Common myeloid progenitor, CD34-positive (primary cell): ENCODE measurements around the gene FKBP1A.

Experiments
- CTCF ChIA-PET: fragments of 350-600 bp; sonication (Branson Sonifier 250); formaldehyde crosslinking; loops from one replicate; lab custom pipeline; 2021; ENCODE audit warnings: antibody characterized with exemption; lab: Charles Lee
- POLR2A ChIA-PET: fragments of 350-600 bp; sonication (Branson Sonifier 250); formaldehyde crosslinking; loops from one replicate; lab custom pipeline; 2021; ENCODE audit warnings: antibody characterized with exemption; lab: Charles Lee
- DNase-seq, 3 donors: peaks; one replicate each; pipeline versions ENCODE4 v3.0.0 to v3.0.0-alpha.2; 2013
- H3K27ac ChIP-seq, 2 experiments: 1 replicate in 1 of 2; 2 replicates in 1 of 2; pipeline ENCODE4 v1.7.0; 2013; ENCODE audit warnings: inconsistent platforms in 2 of 2, low read length in 2 of 2, mild to moderate bottlenecking in 2 of 2, low read depth in 1 of 2, moderate library complexity in 1 of 2; ENCODE audit not compliant: severe bottlenecking in 2 of 2, insufficient read depth in 1 of 2, poor library complexity in 1 of 2
- H3K27me3 ChIP-seq, 5 experiments: replicated peaks in 2 of 5; 1 replicate in 3 of 5; 2 replicates in 2 of 5; pipeline versions ENCODE4 v1.6.1 to v1.7.0; 2013; ENCODE audit warnings: low read length in 4 of 5, mild to moderate bottlenecking in 2 of 5, moderate library complexity in 2 of 5, inconsistent platforms in 1 of 5; ENCODE audit not compliant: insufficient read depth in 5 of 5, control insufficient read depth in 4 of 5
- H3K36me3 ChIP-seq, 4 experiments: 1 replicate in 2 of 4; 2 replicates in 2 of 4; pipeline versions ENCODE4 v1.6.1 to v1.7.0; 2013; ENCODE audit warnings: low read length in 3 of 4, control low read depth in 1 of 4, mild to moderate bottlenecking in 1 of 4; ENCODE audit not compliant: control insufficient read depth in 4 of 4, insufficient read depth in 4 of 4
- H3K4me1 ChIP-seq, 4 experiments: 1 replicate in 3 of 4; 2 replicates in 1 of 4; pipeline versions ENCODE4 v1.6.1 to v1.7.1; 2013; ENCODE audit warnings: low read length in 3 of 4, mild to moderate bottlenecking in 3 of 4, control low read depth in 1 of 4, inconsistent platforms in 1 of 4, moderate library complexity in 1 of 4; ENCODE audit not compliant: control insufficient read depth in 4 of 4, insufficient read depth in 4 of 4; ENCODE audit errors: control extremely low read depth in 1 of 4
- H3K4me3 ChIP-seq, 7 experiments: 1 replicate in 4 of 7; 2 replicates in 3 of 7; pipeline versions ENCODE4 v1.5.1 to v1.7.0; 2013; ENCODE audit warnings: mild to moderate bottlenecking in 7 of 7, low read length in 6 of 7, moderate library complexity in 6 of 7, inconsistent platforms in 2 of 7, low read depth in 2 of 7, control low read depth in 1 of 7; ENCODE audit not compliant: insufficient read depth in 4 of 7, control insufficient read depth in 1 of 7; ENCODE audit errors: extremely low read depth in 1 of 7
- H3K9me3 ChIP-seq, 5 experiments: 1 replicate in 4 of 5; 2 replicates in 1 of 5; pipeline versions ENCODE4 v1.6.1 to v1.7.1; 2013; ENCODE audit warnings: low read length in 4 of 5, mild to moderate bottlenecking in 2 of 5, inconsistent platforms in 1 of 5, low read depth in 1 of 5, moderate library complexity in 1 of 5; ENCODE audit not compliant: control insufficient read depth in 4 of 5, insufficient read depth in 2 of 5; ENCODE audit errors: control extremely low read depth in 1 of 5
- WGBS: methylation state at CpG from one replicate; pipeline ENCODE4 v1.1.5; 2013; ENCODE audit not compliant: insufficient coverage; 5-methylcytosine and 5-hydroxymethylcytosine counted together

Gene FKBP1A

GRCh38 chr20:1391640-1392442 is 1.0 kb downstream of the FKBP1A start:
- ChIA-PET POLR2A (interaction anchor here (1.5 to 2.1 kb wide), 4 partner anchors 9 to 76 kb away, joined by 4 to 11 read pairs (median 8); no protein-coding TSS in a partner anchor), CTCF (interaction anchor here (0.7 to 4.4 kb wide), 11 partner anchors 10 to 75 kb away, joined by 3 to 38 read pairs (median 4); no protein-coding TSS in a partner anchor)
- peak overlapping the region; percentile 53 to 93 (median 84) for H3K4me3 ChIP-seq
- H3K36me3 ChIP-seq = peaks cover 0 to 17% (median 0%) of the 10 kb centered on the region in 4 experiments
- peaks cover 0 to 3% (median 0%) of the 10 kb centered on the region in 5 experiments for H3K9me3 ChIP-seq
- no peaks in the 10 kb centered on the region for H3K27me3 ChIP-seq
- H3K27ac ChIP-seq = peak overlapping the region; percentile 27 to 80
- WGBS = 1% methylated on average over 11 of the region's 16 CpGs
- H3K4me1 ChIP-seq = peaks cover 29 to 84% (median 75%) of the 10 kb centered on the region in 4 experiments
- DNase-seq = peak in 1 of 3 donors; percentile 43

- POLR2A ChIA-PET = interaction anchor here (1.5 to 2.1 kb wide), 4 partner anchors 8 to 77 kb away, joined by 4 to 11 read pairs (median 8); no protein-coding TSS in a partner anchor
- CTCF ChIA-PET = interaction anchor here (0.7 to 4.4 kb wide), 15 partner anchors 9 to 113 kb away, joined by 3 to 38 read pairs (median 3); no protein-coding TSS in a partner anchor
- Histone ChIP-seq H3K27me3 (no peaks in the 10 kb centered on the region), H3K27ac (peak overlapping the region; percentile 10 to 80), H3K9me3 (no peaks in the 10 kb centered on the region), H3K4me3 (peak overlapping the region in 6 of 7 experiments; percentile 77 to 93 (median 86)), H3K36me3 (peaks cover 0 to 25% (median 1%) of the 10 kb centered on the region in 4 experiments), H3K4me1 (peaks cover 29 to 77% (median 68%) of the 10 kb centered on the region in 4 experiments)
- no peak for DNase-seq
- 64% methylated on average over 16 of the region's 16 CpGs for WGBS
Observed at GRCh38 chr20:1390581-1391403, 2.1 kb downstream of the FKBP1A start.

GRCh38 chr20:1389703-1390580 is 2.9 kb downstream of the FKBP1A start:
- CTCF ChIA-PET = interaction anchor here (0.9 to 4.4 kb wide), 10 partner anchors 8 to 77 kb away, joined by 3 to 38 read pairs (median 4); no protein-coding TSS in a partner anchor
- 70% methylated on average over 3 of the region's 6 CpGs for WGBS
- no peak for DNase-seq
- POLR2A ChIA-PET = interaction anchor here (1.3 kb wide), 1 partner anchor 28 kb away, joined by 3 read pairs; no protein-coding TSS in a partner anchor
- H3K4me3 ChIP-seq = peak overlapping the region in 2 of 7 experiments; percentile 89 to 93
- H3K27ac ChIP-seq = peak overlapping the region in 1 of 2 experiments; percentile 39
- no peaks in the 10 kb centered on the region for H3K27me3 ChIP-seq
- peaks cover 0 to 32% (median 3%) of the 10 kb centered on the region in 4 experiments for H3K36me3 ChIP-seq
- no peaks in the 10 kb centered on the region for H3K9me3 ChIP-seq
- H3K4me1 ChIP-seq = peaks cover 26 to 69% (median 61%) of the 10 kb centered on the region in 4 experiments

- 15% methylated on average over 8 of the region's 10 CpGs for WGBS
- POLR2A ChIA-PET = interaction anchor here (1.3 kb wide), 1 partner anchor 29 kb away, joined by 3 read pairs; no protein-coding TSS in a partner anchor
- peak in 2 of 3 donors; percentile 61 to 69 for DNase-seq
- no peaks in the 10 kb centered on the region for H3K9me3 ChIP-seq
- H3K36me3 ChIP-seq = peaks cover 0 to 37% (median 3%) of the 10 kb centered on the region in 4 experiments
- H3K4me3 ChIP-seq = peak overlapping the region in 5 of 7 experiments; percentile 13 to 49 (median 36)
- peaks cover 21 to 59% (median 52%) of the 10 kb centered on the region in 4 experiments for H3K4me1 ChIP-seq
- no peaks in the 10 kb centered on the region for H3K27me3 ChIP-seq
- H3K27ac ChIP-seq = peak overlapping the region; percentile 27 to 46
- CTCF ChIA-PET = interaction anchor here (0.8 to 4.4 kb wide), 7 partner anchors 9 to 76 kb away, joined by 3 to 38 read pairs (median 4); no protein-coding TSS in a partner anchor
Observed at GRCh38 chr20:1388741-1389483, 3.9 kb downstream of the FKBP1A start.

GRCh38 chr20:1388253-1388652 is 4.6 kb downstream of the FKBP1A start:
- peak overlapping the region in 4 of 7 experiments; percentile 1 to 36 (median 20) for H3K4me3 ChIP-seq
- CTCF ChIA-PET = interaction anchor here (0.8 to 4.4 kb wide), 4 partner anchors 8 to 47 kb away, joined by 3 to 38 read pairs (median 4); no protein-coding TSS in a partner anchor

More at GRCh38 chr20:1388253-1388652, 4.6 kb downstream of the FKBP1A start:
- no peaks in the 10 kb centered on the region for H3K9me3 ChIP-seq
- peak overlapping the region in 1 of 2 experiments; percentile 32 for H3K27ac ChIP-seq
- WGBS = 83% methylated on average over 6 of the region's 6 CpGs
- H3K27me3 ChIP-seq = no peaks in the 10 kb centered on the region
- DNase-seq = no peak
- H3K36me3 ChIP-seq = peaks cover 0 to 42% (median 5%) of the 10 kb centered on the region in 4 experiments
- peaks cover 15 to 52% (median 46%) of the 10 kb centered on the region in 4 experiments for H3K4me1 ChIP-seq
- POLR2A ChIA-PET = no interaction called here
